Endothelial cell of umbilical vein (primary cell): ENCODE results near the gene FANCE.

Experiments used
- CTCF ChIP-seq, 2 donors: IDR thresholded peaks; 1 replicate in 1 of 2; 2 replicates in 1 of 2; pipeline ENCODE4 v1.5.1; 2011; ENCODE audit warnings: low read length in 2 of 2, mild to moderate bottlenecking in 2 of 2, moderate library complexity in 2 of 2, control low read depth in 1 of 2, inconsistent platforms in 1 of 2, low read depth in 1 of 2; ENCODE audit not compliant: insufficient read depth in 1 of 2; ENCODE audit errors: extremely low read depth in 1 of 2
- EZH2 ChIP-seq: IDR thresholded peaks from 2 replicates; pipeline ENCODE4 v1.6.1; 2012; ENCODE audit warnings: borderline replicate concordance, low read depth, mild to moderate bottlenecking, moderate library complexity, low read length, inconsistent platforms; ENCODE audit not compliant: severe bottlenecking
- MYC ChIP-seq: IDR thresholded peaks from one replicate; pipeline ENCODE4 v1.6.1; 2011; ENCODE audit warnings: mild to moderate bottlenecking, low read depth, low read length
- POLR2A ChIP-seq: IDR thresholded peaks from 2 replicates; pipeline ENCODE4 v1.6.1; 2012; ENCODE audit warnings: low read depth, mild to moderate bottlenecking, control low read depth, low read length
- POLR2AphosphoS5 ChIP-seq: IDR thresholded peaks from 2 replicates; pipeline ENCODE4 v1.6.1; 2012; ENCODE audit warnings: low read depth, mild to moderate bottlenecking, control low read depth, low read length, moderate library complexity; ENCODE audit not compliant: insufficient read depth

GRCh38 chr6:35461270-35461669 lies 9.1 kb downstream of the FANCE start:
- no peak for TF ChIP-seq CTCF (IDR thresholded peaks at IDR 0.05; ENCODE audit: extremely low read depth in 1 of 2, insufficient read depth in 1 of 2, low read depth in 1 of 2, low read length in 2 of 2)
- TF ChIP-seq MYC = no peak
- TF ChIP-seq POLR2A = no peak
- TF ChIP-seq POLR2AphosphoS5 = no peak
- no peak for TF ChIP-seq EZH2
